ENCODE measurements around the gene ALG6.
A peak's percentile ranks its signal among the peaks of the same experiment; 100 is the strongest.

Gene ALG6

DNA sequence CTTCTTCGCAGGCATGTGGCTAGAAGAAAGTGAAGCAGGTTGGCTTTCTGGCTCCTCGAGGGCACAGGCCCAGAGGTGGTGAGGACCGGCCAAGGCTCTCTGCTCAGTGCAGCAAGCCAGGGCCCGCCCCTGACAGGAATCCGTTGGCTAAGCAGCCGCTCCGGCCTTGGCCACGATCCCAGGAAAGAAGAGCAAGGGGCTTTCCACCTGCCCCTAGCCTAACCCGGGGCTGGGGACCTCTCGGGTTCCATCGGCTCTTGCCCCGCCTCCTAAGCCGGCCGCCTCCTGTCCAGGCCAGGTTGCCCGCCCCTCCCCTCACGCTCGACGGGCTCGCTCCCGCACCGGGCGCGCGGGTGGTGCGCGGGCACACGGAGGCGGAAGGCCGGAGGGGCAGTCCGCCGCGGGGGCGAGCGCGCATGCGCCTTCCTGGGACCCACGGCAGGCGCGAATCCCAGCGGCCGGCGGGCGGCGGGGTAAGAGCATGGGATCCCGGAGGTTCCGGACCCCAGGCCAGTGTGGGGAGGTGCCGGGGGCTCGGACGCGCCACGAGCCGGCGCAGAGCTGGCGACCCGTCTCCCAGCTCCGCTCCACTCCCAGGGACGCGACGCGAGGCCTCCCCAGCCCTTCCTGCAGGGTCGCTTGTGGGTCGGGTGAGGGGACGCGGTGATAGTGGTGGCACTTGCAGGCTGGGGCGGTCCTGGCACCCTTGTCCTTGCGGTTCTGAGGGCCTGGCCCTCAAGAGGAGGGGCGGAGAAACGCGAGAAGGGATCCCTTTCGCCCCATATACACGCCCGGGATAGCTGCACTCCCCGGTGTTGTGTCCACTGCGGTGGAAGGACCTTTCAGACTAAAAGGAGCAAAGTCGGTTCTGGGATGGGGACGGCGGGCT, at the start of gene ALG6:
Gene ALG6, plus strand, starts transcription at position 413 of the 889 bp plus-strand sequence. CDS start 3,351 bp downstream, outside the sequence.
- peak; percentile 89 for DNase-seq

DNA sequence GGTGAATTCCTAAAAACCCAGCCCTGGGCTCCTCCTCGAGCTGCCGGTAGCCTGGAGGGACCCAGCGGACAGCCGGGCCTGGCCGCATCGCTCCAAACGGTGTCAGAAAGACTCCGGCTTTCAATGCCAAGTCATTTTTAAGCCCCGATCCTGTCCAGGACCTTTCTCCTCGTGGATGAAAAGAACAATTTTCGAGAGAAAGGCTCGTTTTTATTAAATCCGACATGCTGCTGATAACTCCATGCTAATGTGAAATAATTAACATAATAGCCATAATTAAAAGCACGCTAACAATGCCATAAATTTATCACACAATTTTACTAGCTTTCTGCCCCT, 49.6 kb upstream of the ALG6 start:
- DNase-seq = no peak

GRCh38 chr1:63318201-63318979, 49.0 kb upstream of the ALG6 start:
- DNase-seq = no peak

GRCh38 chr1:63319046-63320021, 48.1 kb upstream of the ALG6 start:
- DNase-seq = no peak

GRCh38 chr1:63320022-63320721, 47.3 kb upstream of the ALG6 start:
- no peak for DNase-seq

DNA sequence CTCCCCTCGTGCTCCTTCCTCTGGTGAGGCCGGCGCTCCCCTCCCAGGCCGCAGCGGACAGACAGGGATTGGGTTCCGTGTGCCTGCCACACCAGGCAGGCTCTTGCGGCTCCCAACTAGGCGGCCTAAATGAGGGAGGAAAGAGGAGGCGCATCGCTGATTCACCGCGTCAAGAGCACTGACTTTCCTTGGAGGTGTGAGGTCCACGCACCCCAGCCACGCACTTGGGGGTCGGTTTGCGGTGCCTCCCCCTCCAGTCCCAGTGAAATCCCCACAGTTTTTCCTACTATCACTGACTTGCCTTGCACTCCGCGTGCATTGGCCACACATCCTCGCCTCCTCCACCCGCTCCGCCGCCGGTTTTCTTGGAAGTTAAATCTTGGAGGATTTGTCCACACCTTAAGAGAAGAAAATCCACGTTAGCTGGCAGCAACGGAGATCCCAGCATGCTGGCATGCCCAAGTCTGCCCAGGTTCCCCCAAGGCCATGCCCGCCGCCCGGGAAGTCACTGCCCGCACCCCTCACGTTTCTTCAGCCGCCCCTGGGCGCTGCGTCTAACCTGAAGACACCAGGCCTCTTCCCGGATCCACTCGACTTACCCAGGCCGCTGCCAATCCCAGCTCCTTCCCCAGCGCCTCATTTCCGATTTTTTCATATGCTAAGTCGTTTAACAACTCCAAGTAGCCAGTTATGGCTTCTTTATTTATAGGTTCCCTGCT, 46.2 kb upstream of the ALG6 start:
- DNase-seq = no peak

DNA sequence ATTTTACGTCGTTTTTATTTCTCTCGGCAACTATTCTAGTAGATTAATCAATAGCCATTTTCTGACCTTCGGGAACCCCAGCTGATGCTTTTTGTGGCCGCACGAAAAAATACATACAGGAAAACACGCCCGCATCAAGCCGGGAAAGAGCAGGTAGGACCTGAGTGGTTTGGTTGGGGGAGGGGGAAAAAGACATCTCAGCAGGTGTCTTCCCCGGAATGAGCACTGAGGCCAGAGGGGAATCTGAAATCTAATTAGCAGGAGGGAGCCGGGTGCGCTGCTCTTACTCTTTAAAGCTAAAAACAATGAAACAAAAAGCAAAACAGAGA, 45.7 kb upstream of the ALG6 start:
- DNase-seq = no peak

GRCh38 chr1:63322114-63322943, 45.1 kb upstream of the ALG6 start, which contains the start of gene FOXD3:
Gene FOXD3, plus strand, starts transcription at chr1:63322567. Its CDS starts 492 bp downstream, at chr1:63323059.
- no peak for DNase-seq

- DNase-seq = no peak
These were observed 44.2 kb upstream of the ALG6 start for GRCh38 chr1:63322944-63323864.

DNA sequence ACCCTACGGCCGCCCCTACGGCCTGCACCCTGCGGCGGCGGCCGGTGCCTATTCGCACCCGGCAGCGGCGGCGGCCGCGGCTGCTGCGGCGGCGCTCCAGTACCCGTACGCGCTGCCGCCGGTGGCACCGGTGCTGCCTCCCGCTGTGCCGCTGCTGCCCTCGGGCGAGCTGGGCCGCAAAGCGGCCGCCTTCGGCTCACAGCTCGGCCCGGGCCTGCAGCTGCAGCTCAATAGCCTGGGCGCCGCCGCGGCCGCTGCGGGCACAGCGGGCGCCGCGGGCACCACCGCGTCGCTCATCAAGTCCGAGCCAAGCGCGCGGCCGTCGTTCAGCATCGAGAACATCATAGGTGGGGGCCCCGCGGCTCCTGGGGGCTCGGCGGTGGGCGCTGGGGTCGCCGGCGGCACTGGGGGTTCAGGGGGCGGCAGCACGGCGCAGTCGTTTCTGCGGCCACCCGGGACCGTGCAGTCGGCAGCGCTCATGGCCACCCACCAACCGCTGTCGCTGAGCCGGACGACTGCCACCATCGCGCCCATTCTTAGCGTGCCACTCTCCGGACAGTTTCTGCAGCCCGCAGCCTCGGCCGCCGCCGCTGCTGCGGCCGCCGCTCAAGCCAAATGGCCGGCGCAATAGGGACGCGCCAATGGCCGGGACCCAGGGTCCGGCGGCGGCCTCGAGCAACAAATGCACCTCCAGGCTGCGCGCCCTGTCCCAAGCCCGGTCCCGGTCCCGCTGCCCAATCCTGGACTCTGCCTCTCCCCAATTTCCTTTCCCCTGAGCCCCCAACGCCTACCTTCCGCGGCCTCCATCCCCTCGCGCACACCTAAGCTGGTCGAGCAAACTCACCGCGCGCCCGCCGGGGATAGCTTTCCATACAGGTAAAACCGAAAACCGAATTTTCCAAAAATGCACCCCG, 43.3 kb upstream of the ALG6 start:
- no peak for DNase-seq

DNA sequence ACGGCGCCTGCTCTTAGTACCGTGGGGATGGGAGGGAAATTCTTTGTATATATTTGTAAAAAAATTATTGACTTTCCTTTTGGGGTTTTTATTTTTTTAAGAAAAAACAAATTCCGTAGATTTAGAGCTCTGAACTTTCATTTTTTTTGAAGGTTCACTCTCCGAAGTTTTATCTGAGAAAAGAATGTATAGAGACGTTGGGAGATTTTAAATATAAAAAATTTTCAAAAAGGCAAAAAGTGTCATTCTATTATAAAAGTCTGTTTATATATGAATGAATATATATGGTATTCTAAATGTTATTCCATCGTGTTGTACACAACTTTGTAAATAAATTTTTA, 42.7 kb upstream of the ALG6 start:
- DNase-seq = no peak

DNA sequence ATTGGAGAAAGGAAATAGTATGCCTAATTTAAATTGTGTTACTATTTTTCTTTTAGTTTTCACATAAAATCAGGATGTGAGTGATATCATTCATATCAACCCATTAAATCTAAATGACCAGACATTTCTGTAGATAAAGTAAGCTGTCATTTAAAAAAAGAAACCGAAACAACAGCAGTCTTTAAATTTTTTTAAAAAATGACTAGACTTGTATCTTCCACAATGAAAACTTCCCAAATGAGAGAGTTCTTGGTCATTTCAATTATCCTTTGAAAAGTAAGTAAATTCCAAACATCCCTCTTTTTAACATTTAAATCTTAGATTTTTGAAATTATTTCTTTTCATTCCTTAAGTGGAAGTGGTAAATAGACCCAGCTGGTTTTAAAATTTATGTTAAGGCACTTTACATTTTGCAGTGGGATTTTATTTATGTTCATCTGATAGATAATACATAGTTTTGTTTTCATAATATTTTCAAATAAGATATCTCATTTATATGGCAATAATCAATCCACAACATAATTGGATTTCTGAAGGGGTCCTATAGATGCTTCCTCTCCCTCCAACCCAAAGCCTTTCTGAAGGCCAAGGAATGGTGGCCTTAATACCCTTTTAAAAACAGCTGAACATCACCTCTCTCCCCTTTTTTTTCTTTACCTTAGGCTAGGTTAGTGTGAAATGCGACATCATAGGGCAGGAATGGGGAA, 42.0 kb upstream of the ALG6 start:
- no peak for DNase-seq

DNA sequence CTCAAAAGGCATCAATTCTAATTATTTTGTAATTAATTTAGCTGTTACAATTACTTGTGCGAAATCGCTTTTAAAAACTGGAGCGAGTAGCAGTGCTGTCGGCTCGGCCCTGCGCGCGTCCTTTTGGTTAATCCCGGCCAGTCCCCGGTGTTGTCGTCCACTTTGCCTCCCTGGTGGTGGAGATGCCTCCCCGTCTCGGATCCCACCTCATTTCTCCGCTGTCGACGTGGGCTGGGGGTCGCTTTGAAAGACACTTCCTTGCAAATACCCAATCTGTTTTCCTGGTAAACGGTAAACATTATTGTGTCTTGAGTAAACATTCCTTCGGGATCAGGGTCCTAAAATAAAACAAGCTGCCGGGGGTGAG, 41.3 kb upstream of the ALG6 start:
- no peak for DNase-seq

- no peak for DNase-seq
These were observed 40.7 kb upstream of the ALG6 start for GRCh38 chr1:63326473-63327380.

GRCh38 chr1:63327417-63328054, 39.9 kb upstream of the ALG6 start:
- DNase-seq = peak; percentile 5

- DNase-seq = no peak
These were observed 39.3 kb upstream of the ALG6 start for GRCh38 chr1:63328122-63328521.

All from NK-92 treated with Interleukin-12 subunit alpha and Interleukin-12 subunit beta, amount 100 ng/mL, for 24 hours (cell line).